Measurements from ENCODE around the gene ZNF831. TPM values are rescaled to one million over a fixed set of nuclear protein-coding genes. Genes with fewer than 3 reads are reported as not detected.

The ZNF831 gene
- total RNA-seq, 1 experiment from 2014 or later = not detected

DNA sequence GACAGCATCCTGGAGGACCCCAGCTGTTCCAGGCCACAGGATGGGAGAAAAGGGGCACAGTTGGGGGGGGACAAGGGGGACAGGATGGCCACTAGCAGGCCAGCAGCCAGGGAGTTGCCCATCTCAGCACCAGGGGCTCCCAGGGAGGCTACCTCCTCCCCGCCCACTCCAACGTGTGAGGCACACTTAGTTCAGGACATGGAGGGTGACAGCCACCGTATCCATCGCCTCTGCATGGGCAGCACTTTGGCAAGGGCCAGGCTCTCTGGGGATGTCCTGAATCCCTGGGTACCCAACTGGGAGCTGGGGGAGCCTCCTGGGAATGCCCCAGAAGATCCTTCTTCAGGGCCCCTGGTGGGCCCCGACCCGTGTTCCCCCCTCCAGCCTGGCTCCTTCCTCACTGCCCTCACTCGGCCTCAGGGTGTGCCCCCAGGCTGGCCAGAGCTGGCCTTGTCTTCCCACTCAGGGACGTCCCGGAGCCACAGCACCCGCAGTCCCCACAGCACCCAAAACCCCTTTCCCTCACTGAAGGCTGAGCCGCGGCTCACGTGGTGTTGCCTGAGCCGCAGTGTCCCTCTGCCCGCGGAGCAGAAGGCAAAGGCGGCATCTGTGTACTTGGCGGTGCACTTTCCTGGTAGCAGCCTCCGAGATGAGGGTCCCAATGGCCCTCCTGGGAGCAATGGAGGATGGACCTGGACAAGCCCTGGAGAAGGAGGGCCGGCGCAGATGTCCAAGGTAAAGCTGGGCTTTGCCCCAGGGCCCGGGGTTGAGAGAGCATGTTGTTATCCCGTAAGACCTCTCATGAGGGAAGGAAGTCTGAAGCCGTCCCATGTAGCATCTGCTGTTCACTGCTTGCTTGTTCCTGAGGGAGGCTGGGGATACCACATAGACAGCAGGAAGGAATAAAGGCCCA, 30.7 kb downstream of the ZNF831 start:
- Histone ChIP-seq H3K36me3 (ENCODE audit: insufficient read depth, low read length) (no peaks in the 10 kb centered on the region), H4K20me1 (ENCODE audit: insufficient read depth, low read depth, low read length) (0 out of 2 replicates have a peak, but pooled peaks cover 5% of the 10 kb centered on the region), H2AFZ (ENCODE audit: low read length) (no peak overlapping the region), H3K9me2 (replicated peaks; ENCODE audit: insufficient read depth, low read length) (no peaks in the 10 kb centered on the region), H3K4me3 (ENCODE audit: low read length) (no peak overlapping the region), H3K79me2 (ENCODE audit: low read length) (no peaks in the 10 kb centered on the region), H3K4me1 (ENCODE audit: low read length) (peaks cover 4% of the 10 kb centered on the region), H3K9ac (ENCODE audit: low read length) (no peak overlapping the region), H3K27me3 (ENCODE audit: low read length) (no peaks in the 10 kb centered on the region), H3K4me2 (ENCODE audit: low read depth, low read length, poor library complexity, severe bottlenecking) (no peak overlapping the region), H3K9me3 (ENCODE audit: low read length) (no peaks in the 10 kb centered on the region), H3K27ac (ENCODE audit: low read length) (no peak overlapping the region)
- no peak for DNase-seq

DNA sequence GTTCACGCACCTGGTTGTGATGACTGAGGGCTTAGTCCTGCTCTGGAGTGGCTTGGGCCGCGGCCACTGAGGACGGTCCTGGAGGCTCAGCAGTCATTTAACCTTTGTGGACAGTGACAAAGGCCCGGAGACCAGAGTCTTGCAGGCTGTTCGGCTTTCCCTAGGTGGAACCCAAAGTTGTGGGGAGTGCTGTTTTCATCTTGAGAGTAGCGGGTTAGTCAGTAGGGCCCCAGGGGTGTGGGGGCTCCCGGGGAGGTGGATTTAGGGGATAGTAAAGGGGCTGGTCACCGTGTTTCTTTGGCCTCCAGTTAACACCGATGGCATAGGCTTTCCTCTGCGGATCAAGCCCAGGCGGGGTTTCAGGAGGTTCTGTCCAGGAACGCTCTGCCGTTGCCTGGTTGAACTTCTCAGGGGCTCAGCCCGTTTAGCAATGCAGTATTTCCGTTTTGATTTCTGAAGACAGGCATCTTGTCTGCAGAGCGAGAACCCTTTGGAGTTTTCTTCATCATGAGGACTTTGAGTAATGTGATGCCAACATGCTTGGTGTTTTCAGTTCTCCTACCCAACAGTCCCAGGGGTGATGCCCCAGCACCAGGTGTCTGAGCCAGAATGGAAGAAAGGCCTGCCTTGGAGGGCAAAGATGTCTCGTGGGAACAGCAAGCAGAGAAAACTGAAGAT, 31.8 kb downstream of the ZNF831 start:
- Histone ChIP-seq H3K9me3 (ENCODE audit: low read length) (no peaks in the 10 kb centered on the region), H4K20me1 (ENCODE audit: insufficient read depth, low read depth, low read length) (0 out of 2 replicates have a peak, but pooled peaks cover 1% of the 10 kb centered on the region), H3K4me2 (ENCODE audit: low read depth, low read length, poor library complexity, severe bottlenecking) (no peak overlapping the region), H3K4me3 (ENCODE audit: low read length) (no peak overlapping the region), H3K79me2 (ENCODE audit: low read length) (no peaks in the 10 kb centered on the region), H3K27me3 (ENCODE audit: low read length) (no peaks in the 10 kb centered on the region), H3K4me1 (ENCODE audit: low read length) (peaks cover 4% of the 10 kb centered on the region), H3K9me2 (replicated peaks; ENCODE audit: insufficient read depth, low read length) (no peaks in the 10 kb centered on the region), H3K27ac (ENCODE audit: low read length) (no peak overlapping the region), H3K9ac (ENCODE audit: low read length) (no peak overlapping the region), H2AFZ (ENCODE audit: low read length) (no peak overlapping the region), H3K36me3 (ENCODE audit: insufficient read depth, low read length) (no peaks in the 10 kb centered on the region)
- no peak for DNase-seq

GRCh38 chr20:59204165-59204894, 40.7 kb downstream of the ZNF831 start:
- no peak for DNase-seq
- Histone ChIP-seq H3K4me1 (ENCODE audit: low read length) (no peaks in the 10 kb centered on the region), H3K27ac (ENCODE audit: low read length) (no peak overlapping the region), H3K9me3 (ENCODE audit: low read length) (no peaks in the 10 kb centered on the region), H2AFZ (ENCODE audit: low read length) (no peak overlapping the region), H3K9me2 (replicated peaks; ENCODE audit: insufficient read depth, low read length) (no peaks in the 10 kb centered on the region), H3K4me2 (ENCODE audit: low read depth, low read length, poor library complexity, severe bottlenecking) (no peak overlapping the region), H3K36me3 (ENCODE audit: insufficient read depth, low read length) (no peaks in the 10 kb centered on the region), H4K20me1 (ENCODE audit: insufficient read depth, low read depth, low read length) (no peaks in the 10 kb centered on the region), H3K79me2 (ENCODE audit: low read length) (no peaks in the 10 kb centered on the region), H3K27me3 (ENCODE audit: low read length) (no peaks in the 10 kb centered on the region), H3K9ac (ENCODE audit: low read length) (no peak overlapping the region), H3K4me3 (ENCODE audit: low read length) (no peak overlapping the region)

GRCh38 chr20:59205044-59205443, 41.4 kb downstream of the ZNF831 start:
- H3K4me3 ChIP-seq (ENCODE audit: low read length) = no peak overlapping the region
- H2AFZ ChIP-seq (ENCODE audit: low read length) = no peak overlapping the region
- H3K4me2 ChIP-seq (ENCODE audit: low read depth, low read length, poor library complexity, severe bottlenecking) = no peak overlapping the region
- no peak overlapping the region for H3K27ac ChIP-seq (ENCODE audit: low read length)
- H3K4me1 ChIP-seq (ENCODE audit: low read length) = no peaks in the 10 kb centered on the region
- no peak for DNase-seq
- H3K27me3 ChIP-seq (ENCODE audit: low read length) = no peaks in the 10 kb centered on the region
- H3K9ac ChIP-seq (ENCODE audit: low read length) = no peak overlapping the region
- no peaks in the 10 kb centered on the region for H3K9me3 ChIP-seq (ENCODE audit: low read length)
- H3K9me2 ChIP-seq (replicated peaks; ENCODE audit: insufficient read depth, low read length) = no peaks in the 10 kb centered on the region
- no peaks in the 10 kb centered on the region for H3K79me2 ChIP-seq (ENCODE audit: low read length)
- H3K36me3 ChIP-seq (ENCODE audit: insufficient read depth, low read length) = no peaks in the 10 kb centered on the region
- H4K20me1 ChIP-seq (ENCODE audit: insufficient read depth, low read depth, low read length) = no peaks in the 10 kb centered on the region

DNA sequence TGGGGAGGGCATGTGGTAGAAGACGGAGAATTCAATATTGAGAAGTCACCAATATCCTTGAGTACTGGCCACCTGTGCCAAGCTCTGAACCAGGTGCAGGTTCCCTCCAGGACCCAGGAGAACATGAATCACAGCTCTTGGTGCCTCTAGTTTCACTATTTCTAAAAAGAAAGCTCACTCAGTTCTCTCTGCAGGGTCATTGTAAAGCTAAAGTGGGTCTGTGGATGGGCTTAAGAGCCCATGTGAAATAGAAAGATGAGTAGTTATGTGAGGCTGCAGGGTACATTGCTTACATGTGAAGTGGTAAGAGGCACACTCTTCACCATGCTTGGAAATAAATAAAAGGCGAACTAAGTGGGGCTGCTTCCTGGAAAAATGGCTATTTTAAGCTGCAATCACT, 43.6 kb downstream of the ZNF831 start:
- no peak overlapping the region for H3K9ac ChIP-seq (ENCODE audit: low read length)
- no peaks in the 10 kb centered on the region for H4K20me1 ChIP-seq (ENCODE audit: insufficient read depth, low read depth, low read length)
- no peak overlapping the region for H3K27ac ChIP-seq (ENCODE audit: low read length)
- H3K4me3 ChIP-seq (ENCODE audit: low read length) = no peak overlapping the region
- H3K9me2 ChIP-seq (replicated peaks; ENCODE audit: insufficient read depth, low read length) = no peaks in the 10 kb centered on the region
- H3K4me1 ChIP-seq (ENCODE audit: low read length) = no peaks in the 10 kb centered on the region
- no peak overlapping the region for H3K4me2 ChIP-seq (ENCODE audit: low read depth, low read length, poor library complexity, severe bottlenecking)
- no peaks in the 10 kb centered on the region for H3K79me2 ChIP-seq (ENCODE audit: low read length)
- no peaks in the 10 kb centered on the region for H3K36me3 ChIP-seq (ENCODE audit: insufficient read depth, low read length)
- H3K27me3 ChIP-seq (ENCODE audit: low read length) = no peaks in the 10 kb centered on the region
- H3K9me3 ChIP-seq (ENCODE audit: low read length) = no peaks in the 10 kb centered on the region
- H2AFZ ChIP-seq (ENCODE audit: low read length) = no peak overlapping the region
- DNase-seq = no peak

DNA sequence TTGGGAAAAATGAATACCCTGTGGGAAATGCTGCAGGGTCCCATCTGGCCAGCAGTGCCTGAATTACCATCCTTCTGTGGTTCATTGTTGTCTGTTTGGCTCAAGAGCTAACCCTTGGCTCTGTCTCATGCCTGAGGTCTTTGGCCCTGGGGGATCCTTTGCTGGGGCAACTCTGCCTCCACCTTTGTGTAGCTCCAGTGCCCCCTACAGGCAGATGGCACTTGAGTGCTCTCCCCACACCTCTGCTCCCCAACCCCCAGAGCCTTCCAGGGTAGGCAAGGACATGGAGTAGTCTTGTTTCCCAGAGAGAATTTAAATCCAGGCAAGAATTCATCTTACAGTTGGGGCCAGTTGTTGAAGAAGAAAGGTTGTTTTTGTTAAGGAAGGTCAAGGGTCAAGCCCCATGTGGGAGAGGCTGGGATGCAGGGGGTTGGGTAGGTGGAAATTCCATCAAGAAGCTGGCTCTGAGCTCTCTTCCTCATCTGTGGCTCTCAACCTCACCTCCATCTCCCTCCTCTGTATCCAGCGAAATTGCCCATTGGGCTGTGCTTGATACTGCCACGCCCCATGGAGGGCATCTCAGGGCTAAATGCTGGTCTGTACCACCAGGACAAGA, 44.2 kb downstream of the ZNF831 start:
- H3K9ac ChIP-seq (ENCODE audit: low read length) = no peak overlapping the region
- no peaks in the 10 kb centered on the region for H3K36me3 ChIP-seq (ENCODE audit: insufficient read depth, low read length)
- no peaks in the 10 kb centered on the region for H3K9me3 ChIP-seq (ENCODE audit: low read length)
- no peaks in the 10 kb centered on the region for H3K9me2 ChIP-seq (replicated peaks; ENCODE audit: insufficient read depth, low read length)
- no peaks in the 10 kb centered on the region for H3K4me1 ChIP-seq (ENCODE audit: low read length)
- no peak overlapping the region for H3K4me3 ChIP-seq (ENCODE audit: low read length)
- H3K4me2 ChIP-seq (ENCODE audit: low read depth, low read length, poor library complexity, severe bottlenecking) = no peak overlapping the region
- H3K79me2 ChIP-seq (ENCODE audit: low read length) = no peaks in the 10 kb centered on the region
- no peak overlapping the region for H2AFZ ChIP-seq (ENCODE audit: low read length)
- no peaks in the 10 kb centered on the region for H4K20me1 ChIP-seq (ENCODE audit: insufficient read depth, low read depth, low read length)
- H3K27me3 ChIP-seq (ENCODE audit: low read length) = no peaks in the 10 kb centered on the region
- H3K27ac ChIP-seq (ENCODE audit: low read length) = no peak overlapping the region
- DNase-seq = peak; percentile 90

DNA sequence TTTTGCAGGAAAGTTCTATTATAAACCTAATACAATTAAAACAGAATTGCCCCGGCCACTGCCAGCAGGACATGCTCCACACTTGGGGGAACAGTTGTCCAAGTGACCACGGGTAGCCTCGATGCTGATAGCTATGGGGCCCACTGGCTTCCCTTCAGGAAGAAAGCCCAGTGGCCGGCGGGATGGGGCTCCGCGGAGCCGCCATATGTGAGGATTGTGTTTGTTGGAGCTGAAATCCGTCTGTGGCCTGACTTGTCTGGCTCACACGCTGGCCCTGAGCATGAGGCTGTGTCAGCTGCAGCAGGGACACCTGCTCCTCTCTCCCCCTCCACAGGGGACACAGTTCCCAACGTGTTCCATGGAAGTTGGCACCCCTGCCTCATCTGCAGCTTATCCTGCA, 46.6 kb downstream of the ZNF831 start:
- Histone ChIP-seq H3K4me1 (ENCODE audit: low read length) (no peaks in the 10 kb centered on the region), H3K4me3 (ENCODE audit: low read length) (no peak overlapping the region), H3K36me3 (ENCODE audit: insufficient read depth, low read length) (no peaks in the 10 kb centered on the region), H3K27me3 (ENCODE audit: low read length) (no peaks in the 10 kb centered on the region), H3K27ac (ENCODE audit: low read length) (no peak overlapping the region), H4K20me1 (ENCODE audit: insufficient read depth, low read depth, low read length) (no peaks in the 10 kb centered on the region), H3K4me2 (ENCODE audit: low read depth, low read length, poor library complexity, severe bottlenecking) (no peak overlapping the region), H3K79me2 (ENCODE audit: low read length) (no peaks in the 10 kb centered on the region), H3K9me3 (ENCODE audit: low read length) (no peaks in the 10 kb centered on the region), H3K9ac (ENCODE audit: low read length) (no peak overlapping the region), H2AFZ (ENCODE audit: low read length) (no peak overlapping the region), H3K9me2 (replicated peaks; ENCODE audit: insufficient read depth, low read length) (no peaks in the 10 kb centered on the region)
- no peak for DNase-seq

All from Karpas-422 (cell line).